HCT116 (cell line): ENCODE results near the gene KCNN3.

Source experiments
- CTCF ChIP-seq, 3 experiments: fragments of 200-600 bp in 1 of 3; sonication (generic) in 1 of 3; IDR thresholded peaks in 2 of 3; conservative IDR thresholded peaks in 1 of 3; 2 replicates each; pipeline ENCODE4 v1.5.1; 2012 to 2017; ENCODE audit warnings: low read depth in 2 of 3, low read length in 2 of 3, antibody characterized with exemption in 1 of 3, borderline replicate concordance in 1 of 3, control low read depth in 1 of 3, mild to moderate bottlenecking in 1 of 3, mixed read lengths in 1 of 3, mixed run types in 1 of 3, moderate library complexity in 1 of 3; ENCODE audit not compliant: insufficient read depth in 1 of 3
- REST ChIP-seq: IDR thresholded peaks from 2 replicates; pipeline ENCODE4 v1.6.1; 2012; ENCODE audit warnings: low read depth
- TCF7L2 ChIP-seq: IDR thresholded peaks from 2 replicates; pipeline ENCODE4 v1.7.0; 2011; ENCODE audit warnings: borderline replicate concordance, inconsistent platforms; ENCODE audit not compliant: insufficient read depth, insufficient read length; ENCODE audit errors: extremely low read depth

DNA sequence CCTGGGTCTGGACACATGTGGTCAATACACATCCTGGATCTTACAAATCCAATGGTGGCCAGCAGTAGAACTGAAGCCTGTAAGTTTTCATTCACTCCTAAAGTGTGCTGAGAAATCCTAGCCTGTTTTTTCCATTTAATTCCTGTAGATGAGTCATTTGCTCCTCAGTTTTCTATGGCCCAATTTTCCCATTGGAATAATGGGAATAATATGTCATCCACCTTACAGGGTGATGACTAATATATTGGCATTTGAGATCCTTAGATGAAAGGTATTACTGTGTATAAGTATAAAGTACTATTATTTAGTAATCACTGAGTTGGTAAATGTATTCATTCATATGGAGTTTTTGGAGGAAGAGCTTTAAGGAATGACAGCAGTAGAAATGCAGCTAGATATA, 172.4 kb downstream of the KCNN3 start:
- TF ChIP-seq CTCF (IDR thresholded peaks at IDR 0.05 in 2 of 3, conservative IDR thresholded peaks at IDR 0.05 in 1 of 3; ENCODE audit: borderline replicate concordance in 1 of 3, insufficient read depth in 1 of 3, low read depth in 2 of 3, low read length in 2 of 3) (no peak), TCF7L2 (no peak), REST (no peak)
